ENCODE data around the gene DNAH10.

DNAH10 gene

GRCh38 chr12:123893276-123893675 is 131.2 kb downstream of the DNAH10 start:
- no peak overlapping the region for H3K4me3 ChIP-seq (ENCODE audit: low read depth, low read length)

DNA sequence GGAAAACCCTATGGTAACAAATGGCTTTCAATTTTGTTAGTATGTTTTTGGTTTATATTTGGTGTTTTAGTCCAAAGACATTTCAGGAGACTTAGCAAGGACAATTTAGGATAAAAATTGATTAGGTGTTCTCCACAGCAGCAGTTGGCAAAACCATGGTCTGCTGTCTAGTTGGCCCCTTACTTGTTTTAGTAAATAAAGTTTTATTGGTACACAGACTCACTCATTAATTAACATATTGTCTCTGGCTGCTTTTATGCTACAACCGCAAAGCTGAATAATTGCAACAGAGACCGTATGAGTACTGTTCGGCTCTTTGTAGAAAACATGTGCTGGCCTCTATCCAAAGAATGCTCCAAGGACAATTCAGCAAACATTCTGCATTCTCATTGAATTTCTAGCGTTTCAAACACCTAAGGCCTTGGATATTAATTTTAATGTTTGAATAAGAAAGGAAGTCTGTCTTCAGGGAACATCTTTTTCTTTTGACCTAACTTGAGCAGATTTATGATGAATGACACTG is 132.8 kb downstream of the DNAH10 start:
- no peak overlapping the region for H3K4me3 ChIP-seq (ENCODE audit: low read depth, low read length)
- TF ChIP-seq, protein P1, sequence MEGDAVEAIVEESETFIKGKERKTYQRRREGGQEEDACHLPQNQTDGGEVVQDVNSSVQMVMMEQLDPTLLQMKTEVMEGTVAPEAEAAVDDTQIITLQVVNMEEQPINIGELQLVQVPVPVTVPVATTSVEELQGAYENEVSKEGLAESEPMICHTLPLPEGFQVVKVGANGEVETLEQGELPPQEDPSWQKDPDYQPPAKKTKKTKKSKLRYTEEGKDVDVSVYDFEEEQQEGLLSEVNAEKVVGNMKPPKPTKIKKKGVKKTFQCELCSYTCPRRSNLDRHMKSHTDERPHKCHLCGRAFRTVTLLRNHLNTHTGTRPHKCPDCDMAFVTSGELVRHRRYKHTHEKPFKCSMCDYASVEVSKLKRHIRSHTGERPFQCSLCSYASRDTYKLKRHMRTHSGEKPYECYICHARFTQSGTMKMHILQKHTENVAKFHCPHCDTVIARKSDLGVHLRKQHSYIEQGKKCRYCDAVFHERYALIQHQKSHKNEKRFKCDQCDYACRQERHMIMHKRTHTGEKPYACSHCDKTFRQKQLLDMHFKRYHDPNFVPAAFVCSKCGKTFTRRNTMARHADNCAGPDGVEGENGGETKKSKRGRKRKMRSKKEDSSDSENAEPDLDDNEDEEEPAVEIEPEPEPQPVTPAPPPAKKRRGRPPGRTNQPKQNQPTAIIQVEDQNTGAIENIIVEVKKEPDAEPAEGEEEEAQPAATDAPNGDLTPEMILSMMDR (IDR thresholded peaks at IDR 0.05; ENCODE audit: borderline replicate concordance, insufficient read depth, low read depth, low read length): no peak

More at GRCh38 chr12:123893276-123893675, 131.2 kb downstream of the DNAH10 start:
- TF ChIP-seq, protein P1 (IDR thresholded peaks at IDR 0.05; ENCODE audit: borderline replicate concordance, insufficient read depth, low read depth, low read length): no peak

DNA sequence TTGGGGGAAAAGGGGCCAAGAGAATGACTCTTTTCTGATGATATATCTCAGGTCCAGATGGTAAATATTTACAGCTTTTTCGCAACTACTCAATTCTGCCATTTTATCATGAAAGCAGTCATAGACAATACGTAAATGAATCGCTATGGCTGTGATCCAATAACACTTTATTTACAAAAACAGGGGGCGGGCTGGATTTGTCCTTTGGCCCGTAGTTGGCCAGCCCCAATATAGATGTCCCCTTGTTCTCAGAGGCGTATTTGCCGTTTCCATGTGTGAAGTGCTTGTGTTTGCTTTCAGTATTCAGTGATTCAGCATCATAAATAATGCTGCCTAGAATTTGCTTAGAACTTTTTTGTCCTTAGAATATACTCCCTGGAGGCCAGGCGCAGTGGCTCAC is 133.3 kb downstream of the DNAH10 start:
- no peak overlapping the region for H3K4me3 ChIP-seq (ENCODE audit: low read depth, low read length)
- TF ChIP-seq, protein P1 (IDR thresholded peaks at IDR 0.05; ENCODE audit: borderline replicate concordance, insufficient read depth, low read depth, low read length): no peak

- no peak overlapping the region for H3K4me3 ChIP-seq (ENCODE audit: low read depth, low read length)
- TF ChIP-seq, protein P1 (IDR thresholded peaks at IDR 0.05; ENCODE audit: borderline replicate concordance, insufficient read depth, low read depth, low read length): no peak
These were observed 134.7 kb downstream of the DNAH10 start for GRCh38 chr12:123896767-123897166.

- no peak overlapping the region for H3K4me3 ChIP-seq (ENCODE audit: low read depth, low read length)
- TF ChIP-seq, protein P1 (IDR thresholded peaks at IDR 0.05; ENCODE audit: borderline replicate concordance, insufficient read depth, low read depth, low read length): no peak
These were observed 135.1 kb downstream of the DNAH10 start for GRCh38 chr12:123897221-123897620.

GRCh38 chr12:123898673-123899072 is 136.6 kb downstream of the DNAH10 start:
- TF ChIP-seq, protein P1 (IDR thresholded peaks at IDR 0.05; ENCODE audit: borderline replicate concordance, insufficient read depth, low read depth, low read length): no peak
- no peak overlapping the region for H3K4me3 ChIP-seq (ENCODE audit: low read depth, low read length)

DNA sequence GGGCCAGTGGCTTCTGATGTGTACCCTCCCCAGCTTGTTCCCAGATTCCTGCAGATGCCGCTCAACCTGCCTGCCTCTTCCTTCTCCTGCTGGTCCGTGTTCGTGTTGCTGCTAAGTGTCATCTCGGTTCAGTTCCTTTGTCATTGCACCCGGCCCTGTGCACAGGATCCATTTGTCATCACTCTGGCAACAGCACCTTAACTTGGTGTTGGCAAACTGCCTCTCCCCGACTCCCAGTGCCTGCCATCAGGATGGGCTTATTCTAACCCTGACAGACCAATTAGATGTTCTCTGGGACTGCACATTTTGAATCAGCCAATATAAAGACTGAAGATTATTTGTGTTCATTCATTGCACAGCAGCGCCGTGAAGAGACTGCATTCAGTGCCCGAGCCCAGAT is 137.3 kb downstream of the DNAH10 start:
- H3K4me3 ChIP-seq (ENCODE audit: low read depth, low read length): no peak overlapping the region
- TF ChIP-seq, protein P1 (IDR thresholded peaks at IDR 0.05; ENCODE audit: borderline replicate concordance, insufficient read depth, low read depth, low read length): no peak

All from GM12875 (cell line).